ENCODE data around the gene BCORL1. TPM values are rescaled to one million over a fixed set of nuclear protein-coding genes. Genes with fewer than 3 reads are reported as not detected.

BCORL1 gene
- 38.0 and 40.9 TPM in 2 replicates for total RNA-seq
- long read RNA-seq, full-length matches to known transcripts = 2 of 4 reads
- long read RNA-seq, partial matches to known transcripts = 2 of 4 reads
- long read RNA-seq, other reads (novel, unspliced or antisense) = 0 of 4 reads

DNA sequence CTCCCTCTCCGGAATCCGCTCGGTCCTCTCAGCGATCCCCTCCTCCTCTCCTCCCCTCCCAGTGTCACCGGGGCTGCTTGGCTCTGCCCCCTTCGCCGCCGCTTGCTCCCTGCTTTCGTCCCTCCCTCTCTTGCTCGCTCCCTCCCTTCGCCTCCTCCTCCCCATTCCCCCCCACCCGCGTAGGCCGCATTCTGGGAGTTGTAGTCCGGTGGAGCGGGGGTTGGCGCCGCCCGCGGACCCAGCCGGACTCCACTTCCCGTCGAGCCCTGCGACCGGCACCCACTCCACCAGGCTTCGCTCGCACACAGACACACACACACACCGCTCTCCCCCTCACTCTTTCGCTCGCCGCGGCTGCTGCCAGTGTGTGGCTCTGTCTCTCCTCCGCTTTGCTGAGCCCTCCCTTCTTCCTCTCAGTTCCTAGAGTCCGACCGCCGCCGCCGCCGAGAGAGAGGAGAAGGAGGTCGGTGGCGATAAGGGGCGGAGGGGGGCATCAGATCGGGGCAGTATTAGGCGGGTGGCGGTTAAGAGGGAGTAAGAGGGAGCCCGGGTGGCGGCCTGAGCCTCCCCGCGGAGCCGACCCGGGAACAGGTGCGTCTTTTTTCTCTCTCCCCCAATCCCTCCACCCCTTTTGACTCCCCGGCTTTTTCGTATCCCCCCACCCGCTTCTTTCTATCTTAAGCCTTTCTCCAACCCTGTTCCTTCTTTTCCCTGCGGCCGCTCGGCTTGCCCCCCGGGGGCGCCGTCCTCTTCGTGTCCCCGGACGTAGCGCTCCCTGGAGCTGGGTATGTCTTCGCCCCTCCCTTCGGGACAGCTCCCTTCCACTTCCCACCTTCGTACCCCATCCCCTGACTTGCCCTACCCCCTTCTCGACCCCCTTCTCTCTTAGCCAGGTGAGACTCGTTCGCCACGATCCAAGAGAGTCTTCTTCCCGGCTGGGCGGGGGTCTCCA lies at the start of gene BCORL1:
Gene BCORL1 (plus strand): TSS at position 336 of the 952 bp plus-strand sequence. CDS start 22,597 bp downstream, outside the sequence.
- Mint-ChIP-seq H3K27me3 (peaks cover 7% of the 10 kb centered on the region), H3K4me1 (ENCODE audit: low read depth) (peaks cover 9% of the 10 kb centered on the region), H3K9me3 (ENCODE audit: low read depth) (peaks cover 17% of the 10 kb centered on the region), H3K36me3 (ENCODE audit: insufficient read depth) (peaks cover 6% of the 10 kb centered on the region), H3K27ac (peak within 1 kb of the TSS; percentile 87), H3K4me3 (ENCODE audit: low read depth) (no peak within 1 kb of the TSS)
- TF ChIP-seq, protein P1, sequence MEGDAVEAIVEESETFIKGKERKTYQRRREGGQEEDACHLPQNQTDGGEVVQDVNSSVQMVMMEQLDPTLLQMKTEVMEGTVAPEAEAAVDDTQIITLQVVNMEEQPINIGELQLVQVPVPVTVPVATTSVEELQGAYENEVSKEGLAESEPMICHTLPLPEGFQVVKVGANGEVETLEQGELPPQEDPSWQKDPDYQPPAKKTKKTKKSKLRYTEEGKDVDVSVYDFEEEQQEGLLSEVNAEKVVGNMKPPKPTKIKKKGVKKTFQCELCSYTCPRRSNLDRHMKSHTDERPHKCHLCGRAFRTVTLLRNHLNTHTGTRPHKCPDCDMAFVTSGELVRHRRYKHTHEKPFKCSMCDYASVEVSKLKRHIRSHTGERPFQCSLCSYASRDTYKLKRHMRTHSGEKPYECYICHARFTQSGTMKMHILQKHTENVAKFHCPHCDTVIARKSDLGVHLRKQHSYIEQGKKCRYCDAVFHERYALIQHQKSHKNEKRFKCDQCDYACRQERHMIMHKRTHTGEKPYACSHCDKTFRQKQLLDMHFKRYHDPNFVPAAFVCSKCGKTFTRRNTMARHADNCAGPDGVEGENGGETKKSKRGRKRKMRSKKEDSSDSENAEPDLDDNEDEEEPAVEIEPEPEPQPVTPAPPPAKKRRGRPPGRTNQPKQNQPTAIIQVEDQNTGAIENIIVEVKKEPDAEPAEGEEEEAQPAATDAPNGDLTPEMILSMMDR (IDR thresholded peaks at IDR 0.05; ENCODE audit: unreplicated experiment) = no peak
- DNase-seq (ENCODE audit: low spot score, unreplicated experiment) = peak; percentile 77

DNA sequence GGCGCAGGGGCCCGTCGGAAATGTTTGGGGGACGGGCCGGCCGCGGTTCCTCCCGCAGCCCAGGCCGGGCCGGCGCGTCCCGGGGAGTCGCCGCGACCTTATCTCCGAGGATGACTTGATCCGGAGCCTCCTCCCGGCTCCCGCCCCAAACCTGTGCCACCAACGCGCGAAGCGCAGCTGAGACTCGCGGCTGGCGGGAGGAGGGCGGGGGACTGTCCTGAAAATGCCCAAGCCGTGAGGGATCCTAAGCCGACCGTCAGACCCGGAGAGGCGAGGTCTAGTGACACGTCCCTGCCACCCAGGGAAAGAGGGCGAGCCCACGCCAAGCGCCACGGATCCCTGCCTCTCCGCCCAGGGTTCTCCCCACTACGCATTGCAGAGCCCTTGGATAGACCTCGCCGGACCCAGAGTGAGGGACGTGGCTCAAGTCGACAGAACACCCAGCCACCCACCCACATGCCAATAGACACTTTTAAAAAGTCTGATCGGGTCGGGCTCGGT lies 49.6 kb upstream of the BCORL1 start:
- Mint-ChIP-seq H3K27ac (no peak overlapping the region), H3K9me3 (ENCODE audit: low read depth) (peaks cover 3% of the 10 kb centered on the region), H3K4me3 (ENCODE audit: low read depth) (peak overlapping the region; percentile 59), H3K36me3 (ENCODE audit: insufficient read depth) (peaks cover 5% of the 10 kb centered on the region), H3K4me1 (ENCODE audit: low read depth) (peaks cover 6% of the 10 kb centered on the region), H3K27me3 (peaks cover 29% of the 10 kb centered on the region)
- TF ChIP-seq, protein P1 (IDR thresholded peaks at IDR 0.05; ENCODE audit: unreplicated experiment) = no peak
- no peak for DNase-seq (ENCODE audit: low spot score, unreplicated experiment)

- peaks cover 5% of the 10 kb centered on the region for H3K36me3 Mint-ChIP-seq (ENCODE audit: insufficient read depth)
- TF ChIP-seq, protein P1 (IDR thresholded peaks at IDR 0.05; ENCODE audit: unreplicated experiment) = no peak
- no peak for DNase-seq (ENCODE audit: low spot score, unreplicated experiment)
- H3K4me1 Mint-ChIP-seq (ENCODE audit: low read depth) = peaks cover 6% of the 10 kb centered on the region
- peak overlapping the region; percentile 57 for H3K4me3 Mint-ChIP-seq (ENCODE audit: low read depth)
- peaks cover 3% of the 10 kb centered on the region for H3K9me3 Mint-ChIP-seq (ENCODE audit: low read depth)
- peaks cover 36% of the 10 kb centered on the region for H3K27me3 Mint-ChIP-seq
- peak overlapping the region; percentile 33 for H3K27ac Mint-ChIP-seq
These were observed 48.7 kb upstream of the BCORL1 start for GRCh38 chrX:129933700-129934099.

- no peak overlapping the region for H3K27ac Mint-ChIP-seq
- TF ChIP-seq, protein P1 (IDR thresholded peaks at IDR 0.05; ENCODE audit: unreplicated experiment) = no peak
- peaks cover 2% of the 10 kb centered on the region for H3K36me3 Mint-ChIP-seq (ENCODE audit: insufficient read depth)
- H3K4me1 Mint-ChIP-seq (ENCODE audit: low read depth) = peaks cover 6% of the 10 kb centered on the region
- H3K9me3 Mint-ChIP-seq (ENCODE audit: low read depth) = no peaks in the 10 kb centered on the region
- no peak overlapping the region for H3K4me3 Mint-ChIP-seq (ENCODE audit: low read depth)
- H3K27me3 Mint-ChIP-seq = peaks cover 40% of the 10 kb centered on the region
- DNase-seq (ENCODE audit: low spot score, unreplicated experiment) = no peak
These were observed 48.0 kb upstream of the BCORL1 start for GRCh38 chrX:129934461-129934860.

DNA sequence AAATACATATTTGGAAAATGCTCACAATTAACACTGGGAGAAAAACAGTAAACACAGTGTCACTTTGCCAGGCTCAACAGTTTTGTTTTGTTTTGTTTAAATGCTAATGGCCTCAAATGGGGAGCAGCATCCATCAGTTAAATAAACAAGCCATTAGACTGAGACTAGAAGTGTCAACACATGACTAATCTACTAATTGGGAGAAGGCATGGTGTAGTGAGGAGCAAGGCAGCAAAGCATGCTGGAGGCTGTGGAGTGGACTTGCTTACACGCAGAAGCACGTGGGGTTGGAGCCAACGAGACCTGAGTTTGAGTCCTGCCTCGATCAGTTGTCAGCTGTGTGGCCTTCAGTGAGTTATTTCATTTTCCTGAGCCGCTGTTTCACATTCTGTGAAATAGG lies 47.5 kb upstream of the BCORL1 start:
- H3K27ac Mint-ChIP-seq = no peak overlapping the region
- H3K4me3 Mint-ChIP-seq (ENCODE audit: low read depth) = no peak overlapping the region
- H3K9me3 Mint-ChIP-seq (ENCODE audit: low read depth) = peaks cover under 1% of the 10 kb centered on the region
- peaks cover 41% of the 10 kb centered on the region for H3K27me3 Mint-ChIP-seq
- H3K4me1 Mint-ChIP-seq (ENCODE audit: low read depth) = peaks cover 6% of the 10 kb centered on the region
- TF ChIP-seq, protein P1 (IDR thresholded peaks at IDR 0.05; ENCODE audit: unreplicated experiment) = no peak
- H3K36me3 Mint-ChIP-seq (ENCODE audit: insufficient read depth) = peaks cover 2% of the 10 kb centered on the region
- DNase-seq (ENCODE audit: low spot score, unreplicated experiment) = no peak
